Inferior parietal cortex (tissue), 1 donor: ENCODE results near the gene NRBP1.

Experiments used
- DNase-seq: peaks from one replicate; pipeline ENCODE4 v3.0.0-alpha.2; 2016; ENCODE audit errors: extremely low spot score

Gene NRBP1

GRCh38 chr2:27428213-27428977, at the start of gene NRBP1:
TSS of gene NRBP1 (plus strand) at chr2:27428631. CDS start at chr2:27433274, 4,643 bp downstream.
- peak; percentile 94 for DNase-seq

GRCh38 chr2:27378809-27379290, 49.6 kb upstream of the NRBP1 start:
- DNase-seq: no peak

- DNase-seq: no peak
Measured at GRCh38 chr2:27379383-27379835, 49.0 kb upstream of the NRBP1 start.

- peak; percentile 42 for DNase-seq
Measured at GRCh38 chr2:27379836-27380625, 48.4 kb upstream of the NRBP1 start.

- DNase-seq: peak; percentile 97
Measured at GRCh38 chr2:27380626-27381545, 47.5 kb upstream of the NRBP1 start, which contains the start of gene ZNF513. TSS of gene ZNF513 (minus strand) at chr2:27380734. CDS start at chr2:27380526, 208 bp downstream.

- DNase-seq: no peak
Measured at GRCh38 chr2:27381577-27382181, 46.8 kb upstream of the NRBP1 start.

- no peak for DNase-seq
Measured at GRCh38 chr2:27390822-27391679, 37.4 kb upstream of the NRBP1 start.

- DNase-seq: no peak
Measured at GRCh38 chr2:27393225-27393624, 35.2 kb upstream of the NRBP1 start.

- DNase-seq: no peak
Measured at GRCh38 chr2:27398962-27399361, 29.5 kb upstream of the NRBP1 start.

- DNase-seq: no peak
Measured at GRCh38 chr2:27400348-27401135, 27.9 kb upstream of the NRBP1 start.

- DNase-seq: peak; percentile 36
Measured at GRCh38 chr2:27407798-27408491, 20.5 kb upstream of the NRBP1 start.

GRCh38 chr2:27408601-27409320, 19.7 kb upstream of the NRBP1 start:
- DNase-seq: no peak

GRCh38 chr2:27409321-27410073, 18.9 kb upstream of the NRBP1 start, which contains the start of gene PPM1G:
TSS of gene PPM1G (minus strand) at chr2:27409591. CDS start at chr2:27409422, 169 bp downstream.
- peak; percentile 93 for DNase-seq

- DNase-seq: no peak
Measured at GRCh38 chr2:27412419-27413152, 15.8 kb upstream of the NRBP1 start.

- no peak for DNase-seq
Measured at GRCh38 chr2:27416151-27416550, 12.3 kb upstream of the NRBP1 start.

GRCh38 chr2:27420996-27421395, 7.4 kb upstream of the NRBP1 start:
- no peak for DNase-seq
